B cell (primary cell): ENCODE measurements around the gene NUP93. TPM values are rescaled to one million over a fixed set of nuclear protein-coding genes. Genes with fewer than 3 reads are reported as not detected.

ENCODE experiments used
- ATAC-seq: fragments of 200-7000 bp; cut with Tn5 transposase; one replicate; pipeline ENCODE4 v1.10.0; 2021; ENCODE audit warnings: low read depth, mild to moderate bottlenecking, moderate number of reproducible peaks, moderate library complexity
- CTCF ChIA-PET: fragments of 350-600 bp; sonication (Branson Sonifier 250); formaldehyde crosslinking; loops from one replicate; lab custom pipeline; 2021; ENCODE audit warnings: antibody characterized with exemption, inconsistent platforms; lab: Charles Lee
- POLR2A ChIA-PET: fragments of 350-600 bp; sonication (Branson Sonifier 250); formaldehyde crosslinking; loops from one replicate; lab custom pipeline; 2021; ENCODE audit warnings: antibody characterized with exemption; lab: Charles Lee
- DNase-seq: peaks from one replicate; pipeline ENCODE4 v3.0.0; 2013
- H2AFZ ChIP-seq: 2 replicates; pipeline ENCODE4 v1.6.1; 2012; ENCODE audit warnings: mild to moderate bottlenecking, low read depth, low read length; ENCODE audit not compliant: insufficient read depth, poor library complexity, severe bottlenecking
- H3K27ac ChIP-seq, 2 donors: 1 replicate in 1 of 2; 2 replicates in 1 of 2; pipeline ENCODE4 v1.5.1; 2012 to 2013; ENCODE audit warnings: low read length in 2 of 2, mild to moderate bottlenecking in 2 of 2, moderate library complexity in 1 of 2
- H3K27me3 ChIP-seq, 4 experiments: fragments of 200-600 bp in 1 of 4; sonication (generic) in 1 of 4; replicated peaks in 1 of 4; 1 replicate in 2 of 4; 2 replicates in 2 of 4; pipeline versions ENCODE4 v1.6.1 to v1.7.0; 2013 to 2016; ENCODE audit warnings: low read length in 3 of 4, mild to moderate bottlenecking in 2 of 4, mixed read lengths in 1 of 4, moderate library complexity in 1 of 4; ENCODE audit not compliant: insufficient read depth in 4 of 4, control insufficient read depth in 3 of 4; ENCODE audit errors: control extremely low read depth in 1 of 4
- H3K36me3 ChIP-seq, 2 experiments: replicated peaks in 1 of 2; 1 replicate in 1 of 2; 2 replicates in 1 of 2; pipeline versions ENCODE4 v1.6.1 to v1.7.1; 2013; ENCODE audit warnings: low read length in 1 of 2; ENCODE audit not compliant: insufficient read depth in 2 of 2, control insufficient read depth in 1 of 2; ENCODE audit errors: control extremely low read depth in 1 of 2, extremely low read depth in 1 of 2
- H3K4me1 ChIP-seq, 2 donors: fragments of 200-600 bp in 1 of 2; sonication (generic) in 1 of 2; 1 replicate in 1 of 2; 2 replicates in 1 of 2; pipeline versions ENCODE4 v1.5.1 to v1.6.1; 2013 to 2017; ENCODE audit warnings: low read length in 2 of 2; ENCODE audit not compliant: control insufficient read depth in 2 of 2, insufficient read depth in 2 of 2
- H3K4me2 ChIP-seq: replicated peaks from 2 replicates; pipeline ENCODE3; 2012; ENCODE audit warnings: mild to moderate bottlenecking, low read depth, low read length; ENCODE audit not compliant: poor library complexity, severe bottlenecking
- H3K4me3 ChIP-seq, 5 experiments: fragments of 200-600 bp in 1 of 5; sonication (generic) in 1 of 5; 1 replicate in 3 of 5; 2 replicates in 2 of 5; pipeline versions ENCODE4 v1.5.1 to v1.7.0; 2011 to 2016; ENCODE audit warnings: low read length in 4 of 5, mild to moderate bottlenecking in 4 of 5, low read depth in 2 of 5, control low read depth in 1 of 5, moderate library complexity in 1 of 5; ENCODE audit not compliant: insufficient read depth in 1 of 5; ENCODE audit errors: control extremely low read depth in 1 of 5, extremely low read depth in 1 of 5
- H3K79me2 ChIP-seq: fragments of 200-600 bp; sonication (generic); one replicate; pipeline ENCODE4 v1.6.0; 2016; ENCODE audit warnings: low read length; ENCODE audit not compliant: control insufficient read depth, insufficient read depth
- H3K9ac ChIP-seq: fragments of 200-600 bp; sonication (generic); 2 replicates; pipeline ENCODE4 v1.6.1; 2017; ENCODE audit warnings: mild to moderate bottlenecking, low read length, moderate library complexity
- H3K9me3 ChIP-seq, 3 donors: one replicate each; pipeline versions ENCODE4 v1.6.1 to v1.7.1; 2013; ENCODE audit warnings: low read length in 2 of 3; ENCODE audit not compliant: control insufficient read depth in 2 of 3, insufficient read depth in 1 of 3; ENCODE audit errors: control extremely low read depth in 1 of 3
- H4K20me1 ChIP-seq: 2 replicates; pipeline ENCODE4 v1.6.0; 2012; ENCODE audit warnings: mild to moderate bottlenecking, low read length; ENCODE audit not compliant: insufficient read depth, control insufficient read depth, poor library complexity, severe bottlenecking
- H3K27ac Mint-ChIP-seq: one replicate; pipeline ENCODE4 v1.8.0; 2021; ENCODE audit warnings: mixed read lengths
- H3K27me3 Mint-ChIP-seq: one replicate; pipeline ENCODE4 v1.8.0; 2021; ENCODE audit warnings: mixed read lengths
- H3K4me1 Mint-ChIP-seq: one replicate; pipeline ENCODE4 v1.8.0; 2021; ENCODE audit warnings: mixed read lengths
- H3K4me3 Mint-ChIP-seq: one replicate; pipeline ENCODE4 v1.8.0; 2021; ENCODE audit warnings: mixed read lengths
- H3K9me3 Mint-ChIP-seq: one replicate; pipeline ENCODE4 v1.8.0; 2022; ENCODE audit warnings: mixed read lengths; ENCODE audit not compliant: insufficient read depth
- EZH2 ChIP-seq: IDR thresholded peaks from 2 replicates; pipeline ENCODE4 v1.6.1; 2012; ENCODE audit warnings: borderline replicate concordance, low read depth, mild to moderate bottlenecking, moderate library complexity, low read length; ENCODE audit not compliant: insufficient read depth, poor library complexity, severe bottlenecking
- WGBS: methylation state at CpG from one replicate; pipeline ENCODE4 v1.1.5; 2013; ENCODE audit warnings: missing lambda C conversion rate; ENCODE audit not compliant: insufficient coverage; 5-methylcytosine and 5-hydroxymethylcytosine counted together
- intact Hi-C: fragments of 100-400 bp; cut with micrococcal nuclease; formaldehyde crosslinking; loops from one replicate; pipeline ENCODE4 v1.10.0; 2022
- polyA plus RNA-seq: library from polyadenylated mRNA; depleted of rRNA; stranded (reverse); fragments of >200 nt; gene quantifications from 2 replicates; pipeline ENCODE4 v1.2.3, GENCODE V29; 2012
- total RNA-seq, 2 donors: library from RNA; stranded (reverse); fragments of 120-200 nt in 1 of 2; gene quantifications; 1 replicate in 1 of 2; 2 replicates in 1 of 2; pipeline versions ENCODE4 v1.2.3 to v1.2.4, GENCODE V29; 2013 to 2022
- TF ChIP-seq, protein P1 (sequence below): fragments of 200-600 bp; IDR thresholded peaks from one replicate; pipeline ENCODE4 v1.8.0; 2022; ENCODE audit warnings: antibody characterized with exemption, mild to moderate bottlenecking

The NUP93 gene
- total and polyA plus RNA-seq, 2 donors (not counting 1 experiment from before 2014, with no cell fraction given): 23.6 to 64.6 TPM

DNA sequence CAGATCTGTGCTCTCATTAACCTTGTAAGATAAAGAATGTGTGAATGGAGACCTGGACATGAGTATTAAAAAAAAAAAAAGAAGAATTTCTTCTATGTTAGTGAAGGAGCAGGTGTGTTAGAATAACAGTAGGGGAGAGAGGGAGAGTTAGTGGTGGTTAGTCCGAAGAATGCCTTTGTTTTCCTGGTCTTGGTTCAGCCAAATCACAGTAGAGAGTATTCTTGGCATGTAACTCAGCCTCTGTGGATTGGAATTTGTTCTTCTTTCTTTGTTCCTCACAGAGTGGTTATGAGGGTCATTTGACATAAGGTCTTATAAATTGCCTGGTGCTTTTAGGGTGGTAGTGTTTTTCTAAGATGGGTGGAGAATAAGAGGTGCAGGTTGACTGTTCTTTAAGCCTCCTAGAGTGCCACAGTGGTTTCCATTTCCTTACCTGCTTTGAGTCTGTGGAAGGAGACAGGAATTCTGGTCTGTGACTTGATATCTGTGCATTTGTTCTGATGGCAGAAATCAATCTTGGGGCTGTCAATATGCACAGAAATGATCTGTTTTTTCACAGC, 17.6 kb downstream of the NUP93 start:
- CTCF ChIA-PET: no interaction called here
- 100% methylated on average over 1 of the region's 1 CpG for WGBS
- no peaks in the 10 kb centered on the region for H3K27me3 Mint-ChIP-seq

DNA sequence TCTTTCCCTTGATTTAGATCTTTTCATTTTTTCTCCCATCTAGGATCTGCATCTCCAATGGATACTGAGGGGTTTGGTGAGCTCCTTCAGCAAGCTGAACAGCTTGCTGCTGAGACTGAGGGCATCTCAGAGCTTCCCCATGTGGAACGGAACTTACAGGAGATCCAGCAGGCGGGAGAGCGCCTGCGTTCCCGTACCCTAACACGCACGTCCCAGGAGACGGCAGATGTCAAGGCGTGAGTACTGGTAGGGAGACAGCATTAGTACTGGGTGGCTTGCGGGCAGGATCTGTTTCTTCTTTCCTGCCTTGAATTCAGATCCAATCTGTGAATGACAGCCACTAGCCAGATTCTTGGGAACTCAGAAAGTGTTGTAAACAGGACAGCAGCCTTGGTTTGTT, 18.3 kb downstream of the NUP93 start:
- Mint-ChIP-seq H3K9me3 (no peaks in the 10 kb centered on the region), H3K4me3 (no peak overlapping the region), H3K27me3 (no peaks in the 10 kb centered on the region), H3K4me1 (peaks cover 2% of the 10 kb centered on the region), H3K27ac (no peak overlapping the region)
- Histone ChIP-seq H3K9me3 (no peaks in the 10 kb centered on the region), H3K4me3 (no peak overlapping the region), H3K27ac (no peak overlapping the region), H3K4me2 (no peak overlapping the region), H3K36me3 (peaks cover 0 to 27% of the 10 kb centered on the region in 2 experiments), H3K9ac (no peak overlapping the region), H2AFZ (no peak overlapping the region), H4K20me1 (peaks cover 8% of the 10 kb centered on the region), H3K27me3 (no peaks in the 10 kb centered on the region), H3K4me1 (no peaks in the 10 kb centered on the region), H3K79me2 (peaks cover 47% of the 10 kb centered on the region)
- ChIA-PET CTCF (no interaction called here), POLR2A (no interaction called here)
- ATAC-seq: no peak
- TF ChIP-seq, protein P1, sequence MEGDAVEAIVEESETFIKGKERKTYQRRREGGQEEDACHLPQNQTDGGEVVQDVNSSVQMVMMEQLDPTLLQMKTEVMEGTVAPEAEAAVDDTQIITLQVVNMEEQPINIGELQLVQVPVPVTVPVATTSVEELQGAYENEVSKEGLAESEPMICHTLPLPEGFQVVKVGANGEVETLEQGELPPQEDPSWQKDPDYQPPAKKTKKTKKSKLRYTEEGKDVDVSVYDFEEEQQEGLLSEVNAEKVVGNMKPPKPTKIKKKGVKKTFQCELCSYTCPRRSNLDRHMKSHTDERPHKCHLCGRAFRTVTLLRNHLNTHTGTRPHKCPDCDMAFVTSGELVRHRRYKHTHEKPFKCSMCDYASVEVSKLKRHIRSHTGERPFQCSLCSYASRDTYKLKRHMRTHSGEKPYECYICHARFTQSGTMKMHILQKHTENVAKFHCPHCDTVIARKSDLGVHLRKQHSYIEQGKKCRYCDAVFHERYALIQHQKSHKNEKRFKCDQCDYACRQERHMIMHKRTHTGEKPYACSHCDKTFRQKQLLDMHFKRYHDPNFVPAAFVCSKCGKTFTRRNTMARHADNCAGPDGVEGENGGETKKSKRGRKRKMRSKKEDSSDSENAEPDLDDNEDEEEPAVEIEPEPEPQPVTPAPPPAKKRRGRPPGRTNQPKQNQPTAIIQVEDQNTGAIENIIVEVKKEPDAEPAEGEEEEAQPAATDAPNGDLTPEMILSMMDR: no peak
- TF ChIP-seq EZH2: no peak
- DNase-seq: no peak
- intact Hi-C loops: no loop called here
- 94% methylated on average over 10 of the region's 10 CpGs for WGBS

More for the DNA sequence above, 17.6 kb downstream of the NUP93 start:
- Histone ChIP-seq H3K4me1 (no peaks in the 10 kb centered on the region), H2AFZ (no peak overlapping the region), H4K20me1 (peaks cover 15% of the 10 kb centered on the region), H3K27me3 (no peaks in the 10 kb centered on the region), H3K4me2 (no peak overlapping the region), H3K9ac (no peak overlapping the region), H3K4me3 (no peak overlapping the region), H3K79me2 (peaks cover 51% of the 10 kb centered on the region), H3K27ac (no peak overlapping the region), H3K9me3 (no peaks in the 10 kb centered on the region), H3K36me3 (peaks cover 0 to 25% of the 10 kb centered on the region in 2 experiments)
- TF ChIP-seq, protein P1: no peak
- TF ChIP-seq EZH2: no peak
- POLR2A ChIA-PET: no interaction called here
- no peak for ATAC-seq
- DNase-seq: no peak
- Mint-ChIP-seq H3K4me1 (peaks cover 2% of the 10 kb centered on the region), H3K4me3 (no peak overlapping the region), H3K9me3 (no peaks in the 10 kb centered on the region), H3K27ac (no peak overlapping the region)
- intact Hi-C loops: no loop called here
